Breast epithelium (tissue), 4 donors: ENCODE results near the gene MEPE. TPM values are rescaled to one million over a fixed set of nuclear protein-coding genes. Genes with fewer than 3 reads are reported as not detected.

Experiments
- DNase-seq, 2 donors: peaks; one replicate each; pipeline ENCODE4 v3.0.0-alpha.2; 2019; ENCODE audit warnings: low spot score in 2 of 2
- H3K27ac ChIP-seq, 2 donors: fragments of 200-600 bp; sonication (generic) in 1 of 2; one replicate each; pipeline ENCODE4 v1.5.1; 2016 to 2019; ENCODE audit warnings: mild to moderate bottlenecking in 1 of 2
- H3K27me3 ChIP-seq, 2 donors: fragments of 200-600 bp; sonication (generic) in 1 of 2; one replicate each; pipeline versions ENCODE4 v1.5.1 to v1.6.0; 2017 to 2019; ENCODE audit warnings: control low read depth in 1 of 2, mild to moderate bottlenecking in 1 of 2
- H3K36me3 ChIP-seq: fragments of 200-600 bp; one replicate; pipeline ENCODE4 v1.5.1; 2019
- H3K4me1 ChIP-seq, 2 donors: fragments of 200-600 bp; sonication (generic); one replicate each; pipeline ENCODE4 v1.5.1; 2016 to 2019; ENCODE audit warnings: control low read depth in 1 of 2
- H3K4me3 ChIP-seq, 3 donors: fragments of 200-600 bp; sonication (generic); 1 replicate in 2 of 3; 2 replicates in 1 of 3; pipeline ENCODE4 v1.5.1; 2016 to 2019; ENCODE audit warnings: mild to moderate bottlenecking in 3 of 3, moderate library complexity in 2 of 3
- H3K9me3 ChIP-seq, 2 donors: fragments of 200-600 bp; sonication (generic) in 1 of 2; one replicate each; pipeline ENCODE4 v1.5.1; 2016 to 2019; ENCODE audit warnings: control low read depth in 1 of 2
- CTCF ChIP-seq, 3 donors: fragments of 450-650 bp; IDR thresholded peaks; one replicate each; pipeline ENCODE4 v1.5.1; 2016 to 2017; ENCODE audit warnings: antibody characterized with exemption in 3 of 3, mild to moderate bottlenecking in 3 of 3, moderate library complexity in 3 of 3
- POLR2A ChIP-seq: fragments of 450-650 bp; IDR thresholded peaks from one replicate; pipeline ENCODE4 v1.6.1; 2016; ENCODE audit warnings: antibody characterized with exemption, mild to moderate bottlenecking, moderate library complexity
- POLR2AphosphoS5 ChIP-seq, 3 donors: sonication (generic); formaldehyde crosslinking; IDR thresholded peaks; one replicate each; pipeline ENCODE4 v1.6.1; 2017; ENCODE audit warnings: antibody characterized with exemption in 3 of 3
- intact Hi-C: fragments of 100-400 bp; cut with DNase I; formaldehyde crosslinking; loops from one replicate; pipeline ENCODE4 v1.15.1; 2023; ENCODE audit warnings: low total_unique reads
- total RNA-seq, 3 donors: library from RNA; depleted of rRNA; stranded (reverse); fragments of >200 nt; gene quantifications; one replicate each; pipeline ENCODE4 v1.1.0, GENCODE V29; 2016

Gene MEPE
- total RNA-seq, 3 donors from 2014 or later = not detected

GRCh38 chr4:87853891-87854290 lies 21.1 kb downstream of the MEPE start:
- no peaks in the 10 kb centered on the region for H3K27me3 ChIP-seq
- intact Hi-C loops = loop anchor here (5.0 kb wide), 1 partner anchor 118 kb away; no protein-coding TSS in a partner anchor

DNA sequence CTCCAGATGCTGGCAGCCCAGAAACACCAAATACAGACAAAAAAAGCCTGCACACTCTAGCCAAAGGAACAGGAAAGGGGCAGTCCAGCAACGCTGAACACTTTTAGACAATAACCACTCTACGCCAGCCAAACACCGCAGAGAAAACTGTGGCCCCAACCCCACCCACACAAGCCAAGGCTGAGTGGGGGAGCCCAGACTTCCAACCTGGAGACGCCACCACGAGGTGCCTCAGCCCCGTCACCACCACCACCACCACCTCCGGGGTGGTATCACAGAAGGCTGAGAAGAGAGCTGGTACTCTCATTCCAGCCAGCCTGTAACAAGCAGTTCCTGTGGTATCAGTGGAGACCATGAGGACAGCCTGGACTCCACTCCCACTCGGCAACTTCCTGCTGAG lies 22.8 kb downstream of the MEPE start:
- H3K4me1 ChIP-seq = no peaks in the 10 kb centered on the region
- no peak for DNase-seq
- no peaks in the 10 kb centered on the region for H3K9me3 ChIP-seq
- TF ChIP-seq POLR2A = no peak
- TF ChIP-seq CTCF (IDR thresholded peaks at IDR 0.05) = no peak
- TF ChIP-seq POLR2AphosphoS5 (IDR thresholded peaks at IDR 0.05) = no peak
- H3K27ac ChIP-seq = no peak overlapping the region
- H3K36me3 ChIP-seq = no peaks in the 10 kb centered on the region
- intact Hi-C loops = no loop called here
- no peak overlapping the region for H3K4me3 ChIP-seq
- H3K27me3 ChIP-seq = no peaks in the 10 kb centered on the region

More at GRCh38 chr4:87853891-87854290, 21.1 kb downstream of the MEPE start:
- no peaks in the 10 kb centered on the region for H3K4me1 ChIP-seq
- no peaks in the 10 kb centered on the region for H3K9me3 ChIP-seq
- no peaks in the 10 kb centered on the region for H3K36me3 ChIP-seq
- no peak overlapping the region for H3K27ac ChIP-seq
- TF ChIP-seq POLR2A = no peak
- TF ChIP-seq POLR2AphosphoS5 (IDR thresholded peaks at IDR 0.05) = no peak
- TF ChIP-seq CTCF (IDR thresholded peaks at IDR 0.05) = no peak
- H3K4me3 ChIP-seq = no peak overlapping the region
- no peak for DNase-seq

DNA sequence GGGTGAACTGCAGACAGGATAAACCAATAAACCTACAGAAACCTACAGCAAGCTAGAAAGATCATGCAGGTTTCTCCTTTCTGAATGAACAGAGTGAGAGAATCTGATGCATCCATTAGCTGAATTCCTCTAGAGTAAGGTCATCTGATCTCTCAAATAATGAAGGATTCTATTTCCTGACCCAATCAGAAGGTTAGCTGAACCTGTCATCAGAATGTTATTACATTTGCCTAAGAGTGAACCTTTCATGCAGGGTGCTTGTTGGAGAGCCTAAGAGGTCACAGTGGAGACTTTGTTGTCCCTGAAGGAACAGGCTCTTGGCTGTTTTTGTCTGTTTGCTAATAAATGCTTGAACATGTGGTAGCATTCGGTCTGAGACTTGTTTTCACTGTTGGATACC lies 24.0 kb downstream of the MEPE start:
- H3K9me3 ChIP-seq = no peaks in the 10 kb centered on the region
- H3K4me1 ChIP-seq = no peaks in the 10 kb centered on the region
- intact Hi-C loops = no loop called here
- no peak overlapping the region for H3K4me3 ChIP-seq
- H3K27ac ChIP-seq = no peak overlapping the region
- TF ChIP-seq POLR2AphosphoS5 (IDR thresholded peaks at IDR 0.05) = no peak
- TF ChIP-seq CTCF (IDR thresholded peaks at IDR 0.05) = no peak
- no peak for TF ChIP-seq POLR2A
- no peak for DNase-seq
- no peaks in the 10 kb centered on the region for H3K36me3 ChIP-seq
- no peaks in the 10 kb centered on the region for H3K27me3 ChIP-seq

- no peaks in the 10 kb centered on the region for H3K4me1 ChIP-seq
- no peak for TF ChIP-seq POLR2A
- no peak for TF ChIP-seq CTCF (IDR thresholded peaks at IDR 0.05)
- no peak for TF ChIP-seq POLR2AphosphoS5 (IDR thresholded peaks at IDR 0.05)
- H3K27me3 ChIP-seq = no peaks in the 10 kb centered on the region
- DNase-seq = no peak
- no peaks in the 10 kb centered on the region for H3K9me3 ChIP-seq
- H3K36me3 ChIP-seq = no peaks in the 10 kb centered on the region
- no peak overlapping the region for H3K27ac ChIP-seq
- no peak overlapping the region for H3K4me3 ChIP-seq
- intact Hi-C loops = no loop called here
Measured at GRCh38 chr4:87857789-87858188, 25.0 kb downstream of the MEPE start.

DNA sequence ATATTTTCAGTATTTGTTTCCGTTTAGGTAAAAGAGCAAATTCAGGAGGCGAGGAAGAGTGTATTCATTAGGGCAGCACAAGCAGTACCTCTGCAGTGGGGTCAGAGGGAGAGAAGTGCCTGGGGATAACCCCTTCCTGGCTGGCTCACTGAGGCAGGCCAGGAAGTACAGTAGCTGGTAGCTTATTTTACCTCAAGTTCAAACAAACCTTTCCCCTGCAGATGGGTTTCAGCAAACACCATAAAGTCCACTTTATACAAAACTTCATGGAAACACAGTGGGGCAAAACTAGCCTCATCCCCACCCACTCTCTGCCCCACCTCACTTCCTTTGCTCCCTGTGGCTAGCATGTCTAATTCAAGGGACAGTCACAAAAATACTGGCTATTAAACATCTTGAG lies 29.5 kb downstream of the MEPE start:
- DNase-seq = no peak
- TF ChIP-seq CTCF (IDR thresholded peaks at IDR 0.05) = no peak
- TF ChIP-seq POLR2A = no peak
- no peak for TF ChIP-seq POLR2AphosphoS5 (IDR thresholded peaks at IDR 0.05)
- Histone ChIP-seq H3K36me3 (no peaks in the 10 kb centered on the region), H3K27me3 (no peaks in the 10 kb centered on the region), H3K27ac (no peak overlapping the region), H3K9me3 (no peaks in the 10 kb centered on the region), H3K4me3 (no peak overlapping the region), H3K4me1 (no peaks in the 10 kb centered on the region)
- intact Hi-C loops = no loop called here
